ENCODE data around the gene PCCA.

GRCh38 chr13:100532836-100533435, 444.0 kb downstream of the PCCA start:
- TF ChIP-seq CTCF (IDR thresholded peaks at IDR 0.05) (no peak), POLR2A (IDR thresholded peaks at IDR 0.05) (no peak)

Data from Peyer's patch (tissue), 4 donors.